Neural progenitor cell (in vitro differentiated cells): ENCODE data around the gene PPP1R18. TPM values are rescaled to one million over a fixed set of nuclear protein-coding genes. Genes with fewer than 3 reads are reported as not detected.

Experiments used
- DNase-seq: peaks from one replicate; pipeline ENCODE4 v3.0.0-alpha.2; 2016; ENCODE audit warnings: low spot score
- H2AFZ ChIP-seq: fragments of 200-600 bp; sonication (generic); replicated peaks from 2 replicates; pipeline ENCODE4 v1.6.1; 2016; ENCODE audit warnings: antibody characterized with exemption
- H3F3A ChIP-seq: fragments of 200-600 bp; sonication (generic); 2 replicates; pipeline ENCODE4 v1.6.1; 2016; ENCODE audit warnings: antibody characterized with exemption, low read depth
- H3K27ac ChIP-seq: fragments of 200-600 bp; sonication (generic); 2 replicates; pipeline ENCODE4 v1.5.1; 2016; ENCODE audit warnings: mild to moderate bottlenecking
- H3K27me3 ChIP-seq: fragments of 200-600 bp; sonication (generic); 2 replicates; pipeline ENCODE4 v1.6.1; 2016; ENCODE audit warnings: mild to moderate bottlenecking, moderate library complexity
- H3K36me3 ChIP-seq: fragments of 200-600 bp; sonication (generic); 2 replicates; pipeline ENCODE4 v1.5.1; 2016
- H3K4me1 ChIP-seq: fragments of 200-600 bp; sonication (generic); 2 replicates; pipeline ENCODE4 v1.6.1; 2016; ENCODE audit warnings: mixed run types
- H3K4me2 ChIP-seq: fragments of 200-600 bp; sonication (generic); 2 replicates; pipeline ENCODE4 v1.6.1; 2016
- H3K4me3 ChIP-seq: fragments of 200-600 bp; sonication (generic); 2 replicates; pipeline ENCODE4 v1.5.1; 2016
- H3K79me2 ChIP-seq: fragments of 200-600 bp; sonication (generic); 2 replicates; pipeline ENCODE4 v1.6.1; 2016; ENCODE audit warnings: low read depth
- H3K9ac ChIP-seq: fragments of 200-600 bp; sonication (generic); 2 replicates; pipeline ENCODE4 v1.6.1; 2016
- H3K9me3 ChIP-seq: fragments of 200-600 bp; sonication (generic); 2 replicates; pipeline ENCODE4 v1.5.1; 2016; ENCODE audit warnings: low read depth
- H4K20me1 ChIP-seq: fragments of 200-600 bp; sonication (generic); 2 replicates; pipeline ENCODE4 v1.6.1; 2016; ENCODE audit warnings: low read depth
- H3K27ac Mint-ChIP-seq: 3 replicates; pipeline ENCODE4 v1.8.0; 2021; ENCODE audit warnings: mixed read lengths
- H3K27me3 Mint-ChIP-seq: 2 replicates; pipeline ENCODE4 v1.8.0; 2022; ENCODE audit warnings: low read depth, mild to moderate bottlenecking, inconsistent platforms, moderate library complexity, mixed read lengths; ENCODE audit not compliant: insufficient read depth
- H3K36me3 Mint-ChIP-seq: 3 replicates; pipeline ENCODE4 v1.8.0; 2021; ENCODE audit warnings: mixed read lengths
- H3K4me1 Mint-ChIP-seq: 3 replicates; pipeline ENCODE4 v1.8.0; 2021; ENCODE audit warnings: mixed read lengths
- H3K4me3 Mint-ChIP-seq: 3 replicates; pipeline ENCODE4 v1.8.0; 2021; ENCODE audit warnings: mild to moderate bottlenecking, moderate library complexity, mixed read lengths
- H3K9me3 Mint-ChIP-seq: 3 replicates; pipeline ENCODE4 v1.8.0; 2020; ENCODE audit warnings: mixed read lengths
- CTCF ChIP-seq: fragments of 200-600 bp; sonication (generic); IDR thresholded peaks from 2 replicates; pipeline ENCODE4 v1.5.1; 2017; ENCODE audit warnings: antibody characterized with exemption, mild to moderate bottlenecking
- EZH2 ChIP-seq: fragments of 200-600 bp; sonication (generic); IDR thresholded peaks from 2 replicates; pipeline ENCODE4 v1.6.1; 2017; ENCODE audit warnings: antibody characterized with exemption, mild to moderate bottlenecking, moderate library complexity
- EZH2phosphoT487 ChIP-seq: fragments of 200-600 bp; sonication (generic); IDR thresholded peaks from 2 replicates; pipeline ENCODE4 v1.6.1; 2017; ENCODE audit warnings: antibody characterized with exemption
- total RNA-seq: library from RNA; depleted of rRNA; stranded (reverse); fragments of >200 nt; gene quantifications from 2 replicates; pipeline ENCODE4 v1.2.3, GENCODE V29; 2015; ENCODE audit warnings: low replicate concordance

PPP1R18 gene
- total RNA-seq, 1 donor from 2014 or later = 10.2 TPM

- Histone ChIP-seq H4K20me1 (peaks cover 52% of the 10 kb centered on the region), H3K79me2 (peaks cover 81% of the 10 kb centered on the region), H3K36me3 (no peaks in the 10 kb centered on the region), H3K9ac (no peak overlapping the region), H3F3A (peaks cover 30% of the 10 kb centered on the region), H3K4me3 (peak overlapping the region; percentile 41), H2AFZ (no peak overlapping the region), H3K4me2 (peak overlapping the region; percentile 97), H3K27me3 (no peaks in the 10 kb centered on the region), H3K27ac (no peak overlapping the region), H3K9me3 (no peaks in the 10 kb centered on the region), H3K4me1 (peaks cover 65% of the 10 kb centered on the region)
- peaks cover 80% of the 10 kb centered on the region for H3K4me1 Mint-ChIP-seq
- no peak for DNase-seq
- peak overlapping the region; percentile 95 for H3K4me3 Mint-ChIP-seq
- peak overlapping the region; percentile 93 for H3K27ac Mint-ChIP-seq
- peaks cover 11% of the 10 kb centered on the region for H3K36me3 Mint-ChIP-seq
- TF ChIP-seq CTCF (no peak), EZH2 (no peak), EZH2phosphoT487 (no peak)
- H3K9me3 Mint-ChIP-seq = no peaks in the 10 kb centered on the region
- peaks cover 8% of the 10 kb centered on the region for H3K27me3 Mint-ChIP-seq
Measured at GRCh38 chr6:30684386-30685156, 1.9 kb downstream of the PPP1R18 start.

- H3K4me3 Mint-ChIP-seq = peak overlapping the region; percentile 87
- Histone ChIP-seq H3K36me3 (no peaks in the 10 kb centered on the region), H3K4me1 (peaks cover 68% of the 10 kb centered on the region), H3K9ac (no peak overlapping the region), H3K4me3 (peak overlapping the region; percentile 41), H3F3A (peaks cover 30% of the 10 kb centered on the region), H3K4me2 (peak overlapping the region; percentile 97), H3K27me3 (no peaks in the 10 kb centered on the region), H3K9me3 (no peaks in the 10 kb centered on the region), H3K79me2 (peaks cover 77% of the 10 kb centered on the region), H4K20me1 (peaks cover 57% of the 10 kb centered on the region), H3K27ac (no peak overlapping the region), H2AFZ (no peak overlapping the region)
- H3K36me3 Mint-ChIP-seq = peaks cover 14% of the 10 kb centered on the region
- TF ChIP-seq EZH2 (no peak), CTCF (no peak), EZH2phosphoT487 (no peak)
- no peaks in the 10 kb centered on the region for H3K9me3 Mint-ChIP-seq
- H3K27me3 Mint-ChIP-seq = peaks cover 9% of the 10 kb centered on the region
- peaks cover 78% of the 10 kb centered on the region for H3K4me1 Mint-ChIP-seq
- peak overlapping the region; percentile 89 for H3K27ac Mint-ChIP-seq
- no peak for DNase-seq
Measured at GRCh38 chr6:30683980-30684338, 2.5 kb downstream of the PPP1R18 start.

DNA sequence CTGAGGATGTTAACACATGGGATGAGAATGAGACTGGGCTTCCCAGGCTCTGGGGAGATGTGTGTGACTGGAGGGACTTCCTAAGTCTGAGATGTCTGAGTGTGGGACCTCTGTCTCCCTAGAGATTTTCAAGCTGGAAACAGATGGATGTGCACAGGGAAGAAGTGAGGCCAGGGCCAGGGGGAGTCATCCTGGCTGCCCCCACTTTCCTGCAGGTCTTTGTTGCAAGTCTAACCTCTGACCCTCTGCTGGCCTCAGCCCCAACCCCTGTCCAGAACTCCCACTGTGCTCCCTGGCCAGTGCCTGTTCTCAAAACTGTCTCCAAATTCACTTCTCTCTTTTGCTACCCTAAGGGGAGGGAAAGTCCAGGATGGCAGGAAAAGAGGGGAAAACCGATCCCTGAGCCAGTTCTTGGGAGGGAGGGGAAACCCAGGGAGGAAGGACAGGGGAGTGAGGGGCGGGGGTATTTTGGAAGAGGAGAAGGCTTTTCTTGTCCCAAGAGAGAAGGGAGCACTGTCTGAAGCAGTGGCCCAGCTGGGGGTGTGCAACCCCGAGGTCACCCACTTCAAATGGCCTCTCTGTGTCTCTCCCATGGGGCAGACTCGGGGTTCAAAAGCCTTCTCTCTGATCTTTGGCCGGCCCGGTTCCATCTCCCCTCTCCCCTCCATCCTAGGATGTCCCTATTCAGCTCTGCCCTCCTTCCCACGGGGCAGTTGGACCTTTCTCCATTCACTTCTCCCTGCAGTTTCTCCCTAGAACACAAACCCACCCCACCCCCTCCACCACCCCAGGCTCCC, 3.1 kb downstream of the PPP1R18 start:
- peaks cover 62% of the 10 kb centered on the region for H4K20me1 ChIP-seq
- no peaks in the 10 kb centered on the region for H3K9me3 ChIP-seq
- Mint-ChIP-seq H3K4me3 (peak overlapping the region; percentile 87), H3K9me3 (no peaks in the 10 kb centered on the region), H3K27ac (peak overlapping the region; percentile 89), H3K27me3 (peaks cover 9% of the 10 kb centered on the region), H3K4me1 (peaks cover 76% of the 10 kb centered on the region), H3K36me3 (peaks cover 14% of the 10 kb centered on the region)
- no peak for TF ChIP-seq EZH2phosphoT487
- TF ChIP-seq CTCF = no peak
- TF ChIP-seq EZH2 = no peak
- H3K36me3 ChIP-seq = no peaks in the 10 kb centered on the region
- peaks cover 67% of the 10 kb centered on the region for H3K4me1 ChIP-seq
- peak overlapping the region; percentile 97 for H3K4me2 ChIP-seq
- H3K27ac ChIP-seq = peak overlapping the region; percentile 78
- H3K79me2 ChIP-seq = peaks cover 76% of the 10 kb centered on the region
- no peak overlapping the region for H2AFZ ChIP-seq
- peak overlapping the region; percentile 44 for H3K9ac ChIP-seq
- H3K4me3 ChIP-seq = peak overlapping the region; percentile 41
- H3K27me3 ChIP-seq = no peaks in the 10 kb centered on the region
- no peak for DNase-seq
- peaks cover 30% of the 10 kb centered on the region for H3F3A ChIP-seq
